GM18502 (cell line): ENCODE data around the gene SIK2.
A peak's percentile ranks its signal among the peaks of the same experiment; 100 is the strongest.
"Not testable (repeated sequence)": the region's sequence is repeated elsewhere in the genome, so short reads cannot be mapped to it uniquely, and the experiment has no call there.

Source experiments
- ATAC-seq: cut with Tn5 transposase; IDR thresholded peaks from one replicate; pipeline ENCODE4 v1.9.1; 2021; ENCODE audit warnings: mild to moderate bottlenecking; ENCODE audit not compliant: unreplicated experiment, poor library complexity

The SIK2 gene

DNA sequence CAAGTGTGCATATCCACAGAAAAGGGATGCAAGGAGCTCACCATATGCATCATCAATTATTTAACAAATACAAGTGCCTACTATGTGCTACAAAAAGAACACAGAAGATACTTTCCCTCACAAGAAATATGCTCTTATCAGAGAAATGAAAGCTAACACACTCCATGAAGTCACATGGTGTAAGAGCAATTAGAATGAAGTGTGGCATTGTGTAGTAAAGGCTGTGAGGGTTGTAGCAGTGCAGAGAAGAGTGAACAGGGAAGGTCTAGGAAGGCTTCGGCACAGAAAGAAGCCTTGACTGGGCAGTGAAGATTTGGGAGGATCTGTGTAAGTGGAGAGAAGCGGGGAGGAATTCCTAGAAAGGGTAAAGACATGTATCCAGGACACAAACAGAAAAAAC is 141.5 kb downstream of the SIK2 start:
- ATAC-seq, result no peak

DNA sequence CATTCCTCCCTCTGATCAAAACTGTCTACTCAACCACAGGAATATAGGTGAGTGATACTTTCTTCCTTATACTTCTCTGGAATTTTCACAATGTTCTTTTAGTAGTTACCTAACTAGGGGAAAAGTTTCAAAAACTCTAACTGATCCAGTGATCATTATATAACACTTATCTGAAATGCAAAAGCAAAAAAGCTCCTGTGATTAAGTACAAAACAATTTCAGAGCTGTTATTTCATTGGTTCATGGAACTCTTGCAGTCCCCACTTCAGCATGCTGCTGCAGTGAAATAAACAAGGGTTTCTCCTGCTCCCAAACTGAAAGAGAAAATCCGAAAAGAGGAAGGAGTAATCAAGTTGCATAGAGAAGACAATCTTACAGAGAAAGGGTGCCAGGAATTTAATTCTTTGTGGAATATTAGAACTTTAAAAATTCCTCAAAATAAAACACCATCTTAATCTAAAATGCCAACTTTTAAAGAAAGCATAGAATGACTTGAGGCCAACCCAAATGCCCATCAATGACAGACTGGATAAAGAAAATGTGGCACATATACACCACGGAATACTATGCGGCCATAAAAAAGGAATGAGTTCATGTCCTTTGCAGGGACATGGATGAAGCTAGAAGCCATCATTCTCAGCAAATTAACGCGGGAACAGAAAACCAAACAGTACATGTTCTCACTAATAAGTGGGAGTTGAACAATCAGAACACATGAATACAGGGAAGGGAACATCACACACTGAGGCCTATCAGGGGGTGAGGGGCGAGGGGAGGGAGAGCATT is 143.7 kb downstream of the SIK2 start:
- no peak for ATAC-seq

- no peak for ATAC-seq
Observed at GRCh38 chr11:111748035-111748804, 146.0 kb downstream of the SIK2 start.

GRCh38 chr11:111749646-111750045 is 147.4 kb downstream of the SIK2 start:
- no peak for ATAC-seq

GRCh38 chr11:111756097-111756496 is 153.8 kb downstream of the SIK2 start:
- ATAC-seq, result no peak

GRCh38 chr11:111759376-111759775 is 157.1 kb downstream of the SIK2 start:
- no peak for ATAC-seq

DNA sequence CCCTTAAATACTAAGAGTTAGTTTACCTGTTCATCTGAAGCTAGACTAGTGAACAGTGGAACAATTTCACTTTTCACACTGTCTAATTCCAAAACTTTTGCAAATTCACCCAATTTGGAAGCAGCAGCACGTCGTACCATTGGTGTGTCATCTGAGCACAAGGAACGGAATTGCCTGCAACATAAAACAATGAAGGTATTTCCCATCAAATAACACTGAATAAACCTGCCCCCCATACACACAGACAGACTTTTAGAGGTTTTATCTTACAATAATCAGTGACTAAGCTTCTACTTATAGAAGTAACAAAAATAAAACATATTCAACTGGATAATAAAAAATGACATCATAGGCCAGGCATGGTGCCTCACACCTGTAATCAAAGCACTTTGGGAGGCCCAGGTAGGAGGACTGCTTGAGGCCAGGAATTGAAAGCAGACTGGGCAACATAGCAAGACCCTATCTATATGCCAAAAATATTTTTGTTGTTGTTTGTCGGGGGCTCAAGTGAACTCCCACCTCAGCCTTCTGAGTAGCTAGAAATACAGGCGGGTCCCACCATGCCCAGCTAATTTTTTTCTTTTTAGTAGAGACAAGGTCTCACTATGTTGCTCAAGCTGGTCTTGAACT is 157.6 kb downstream of the SIK2 start:
- no peak for ATAC-seq

DNA sequence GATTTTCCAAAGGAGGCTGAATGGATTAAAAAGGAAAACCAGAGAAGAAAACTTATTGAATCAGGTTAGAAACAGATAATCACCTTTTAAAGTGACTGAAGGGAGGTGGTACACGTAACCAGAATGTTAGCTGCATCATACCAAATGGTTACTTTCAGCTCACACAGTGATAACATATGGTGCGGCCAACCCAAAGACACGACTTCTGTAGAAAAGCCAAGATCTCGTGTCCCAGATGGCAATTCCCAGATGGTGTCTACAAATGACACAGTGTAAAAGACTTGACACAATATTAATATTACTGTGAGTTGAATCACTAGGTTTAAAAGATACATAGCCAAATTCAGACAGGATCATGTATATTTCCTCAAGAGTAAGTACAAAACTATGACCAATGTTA is 158.8 kb downstream of the SIK2 start:
- no peak for ATAC-seq

DNA sequence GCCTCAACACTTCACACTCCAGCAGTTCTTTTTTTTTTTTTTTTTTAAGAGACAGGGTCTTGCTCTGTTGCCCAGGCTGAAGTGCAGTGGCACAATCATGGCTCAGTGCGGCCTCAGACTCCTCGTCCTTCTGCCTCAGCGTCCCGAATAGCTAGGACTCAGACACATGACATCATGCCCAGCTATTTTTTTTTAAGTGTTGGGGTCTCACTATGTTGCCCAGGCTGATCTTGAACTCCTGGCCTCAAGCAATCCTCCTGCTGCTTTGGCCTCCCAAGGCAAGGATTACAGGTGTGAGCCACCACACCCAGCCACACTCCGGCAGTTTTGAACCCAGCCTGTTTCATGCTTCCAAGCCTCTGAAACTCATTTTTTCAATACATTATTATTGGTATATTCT is 160.3 kb downstream of the SIK2 start:
- no peak for ATAC-seq

- no peak for ATAC-seq
Observed at GRCh38 chr11:111762981-111763643, 160.9 kb downstream of the SIK2 start.

DNA sequence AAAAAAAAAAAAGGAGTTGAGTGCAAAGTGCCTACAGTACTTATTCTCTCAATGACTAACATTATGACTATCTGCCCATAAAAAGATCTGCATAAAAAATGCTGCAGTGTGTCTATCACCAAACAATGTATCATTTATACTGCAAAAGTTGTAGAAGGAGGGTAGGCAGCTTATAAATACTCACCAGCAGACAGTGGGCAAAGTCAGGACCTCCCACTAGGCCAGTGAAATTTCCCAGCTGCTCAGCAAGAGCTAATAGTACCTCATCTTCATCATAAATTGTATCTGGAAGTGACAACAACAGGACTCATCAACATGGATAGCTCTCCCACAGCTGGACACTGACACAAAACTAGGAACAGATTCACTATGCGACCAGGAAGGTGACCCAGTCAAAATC is 162.4 kb downstream of the SIK2 start:
- ATAC-seq, result no peak

- ATAC-seq, result peak; percentile 43
Observed at GRCh38 chr11:111765320-111765983, 163.2 kb downstream of the SIK2 start.

GRCh38 chr11:111765984-111766833 is 164.0 kb downstream of the SIK2 start, which contains the start of gene PPP2R1B:
PPP2R1B (minus strand) TSS chr11:111766389; CDS start chr11:111766361, 28 bp downstream.
- peak; percentile 87 for ATAC-seq

GRCh38 chr11:111766834-111767142 is 164.5 kb downstream of the SIK2 start:
- peak; percentile 16 for ATAC-seq

GRCh38 chr11:111770581-111771134 is 168.4 kb downstream of the SIK2 start:
- ATAC-seq, result no peak

- ATAC-seq, result not testable (repeated sequence)
Observed at GRCh38 chr11:111771205-111771604, 169.0 kb downstream of the SIK2 start.

GRCh38 chr11:111772535-111772934 is 170.3 kb downstream of the SIK2 start:
- ATAC-seq, result no peak

DNA sequence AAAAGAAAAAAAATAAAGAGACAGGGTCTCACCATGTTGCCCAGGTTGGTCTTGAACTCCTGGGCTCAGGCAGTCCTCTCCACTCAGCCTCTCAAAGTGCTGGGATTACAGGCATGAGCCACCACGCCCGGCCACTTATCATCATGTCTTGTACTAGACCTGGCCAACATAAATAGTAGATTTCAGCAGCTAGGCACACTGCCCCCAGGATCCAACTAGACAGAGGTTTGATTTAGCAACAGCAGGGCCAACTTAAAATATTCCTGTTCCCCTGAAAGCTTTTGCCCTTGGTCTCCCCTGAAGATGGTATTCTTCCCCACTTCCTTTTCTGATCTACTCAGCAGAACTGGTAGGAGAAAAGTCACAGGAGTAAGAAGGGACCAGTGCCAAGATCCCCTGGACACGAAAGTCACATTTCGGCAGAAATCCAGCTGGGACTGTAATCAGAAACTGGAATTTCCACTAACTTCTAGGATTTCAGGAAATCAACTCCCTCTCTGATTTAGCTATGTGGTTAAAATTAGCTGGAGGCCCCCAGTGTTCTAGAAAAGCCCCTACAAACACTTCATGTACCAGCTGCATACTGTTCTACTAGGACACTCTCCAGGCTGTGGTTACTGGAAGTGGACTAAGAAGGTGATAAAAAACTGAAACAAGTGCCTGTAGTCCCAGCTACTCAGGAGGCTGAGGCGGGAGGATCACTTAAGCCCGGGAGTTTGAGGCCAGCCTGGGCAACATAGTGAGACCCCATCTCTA is 172.9 kb downstream of the SIK2 start:
- no peak for ATAC-seq
